ENCODE results near the gene LDLRAD2.

LDLRAD2 gene

GRCh38 chr1:21873761-21874160 is 61.7 kb downstream of the LDLRAD2 start:
- no peak for DNase-seq (ENCODE audit: extremely low read depth, low read depth)
- H3K4me3 ChIP-seq (replicated peaks; ENCODE audit: low read depth, low read length): no peak overlapping the region
- no peak for TF ChIP-seq CTCF (IDR thresholded peaks at IDR 0.05; ENCODE audit: low read depth, low read length, missing control alignments)

GRCh38 chr1:21874328-21874727 is 62.3 kb downstream of the LDLRAD2 start:
- H3K4me3 ChIP-seq (replicated peaks; ENCODE audit: low read depth, low read length): no peak overlapping the region
- TF ChIP-seq CTCF (IDR thresholded peaks at IDR 0.05; ENCODE audit: low read depth, low read length, missing control alignments): no peak
- DNase-seq (ENCODE audit: extremely low read depth, low read depth): no peak
